ENCODE measurements around the gene CFDP1.

GRCh38 chr16:75443298-75443697, 10.0 kb upstream of the CFDP1 start:
- TF ChIP-seq, protein P1, sequence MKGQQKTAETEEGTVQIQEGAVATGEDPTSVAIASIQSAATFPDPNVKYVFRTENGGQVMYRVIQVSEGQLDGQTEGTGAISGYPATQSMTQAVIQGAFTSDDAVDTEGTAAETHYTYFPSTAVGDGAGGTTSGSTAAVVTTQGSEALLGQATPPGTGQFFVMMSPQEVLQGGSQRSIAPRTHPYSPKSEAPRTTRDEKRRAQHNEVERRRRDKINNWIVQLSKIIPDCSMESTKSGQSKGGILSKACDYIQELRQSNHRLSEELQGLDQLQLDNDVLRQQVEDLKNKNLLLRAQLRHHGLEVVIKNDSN (IDR thresholded peaks at IDR 0.05): no peak
- no peak for TF ChIP-seq YY1 (IDR thresholded peaks at IDR 0.05; ENCODE audit: low read depth)
- TF ChIP-seq TAF1 (IDR thresholded peaks at IDR 0.05; ENCODE audit: low read depth): no peak
- no peak for TF ChIP-seq EGR1 (IDR thresholded peaks at IDR 0.05)
- TF ChIP-seq, protein P2, sequence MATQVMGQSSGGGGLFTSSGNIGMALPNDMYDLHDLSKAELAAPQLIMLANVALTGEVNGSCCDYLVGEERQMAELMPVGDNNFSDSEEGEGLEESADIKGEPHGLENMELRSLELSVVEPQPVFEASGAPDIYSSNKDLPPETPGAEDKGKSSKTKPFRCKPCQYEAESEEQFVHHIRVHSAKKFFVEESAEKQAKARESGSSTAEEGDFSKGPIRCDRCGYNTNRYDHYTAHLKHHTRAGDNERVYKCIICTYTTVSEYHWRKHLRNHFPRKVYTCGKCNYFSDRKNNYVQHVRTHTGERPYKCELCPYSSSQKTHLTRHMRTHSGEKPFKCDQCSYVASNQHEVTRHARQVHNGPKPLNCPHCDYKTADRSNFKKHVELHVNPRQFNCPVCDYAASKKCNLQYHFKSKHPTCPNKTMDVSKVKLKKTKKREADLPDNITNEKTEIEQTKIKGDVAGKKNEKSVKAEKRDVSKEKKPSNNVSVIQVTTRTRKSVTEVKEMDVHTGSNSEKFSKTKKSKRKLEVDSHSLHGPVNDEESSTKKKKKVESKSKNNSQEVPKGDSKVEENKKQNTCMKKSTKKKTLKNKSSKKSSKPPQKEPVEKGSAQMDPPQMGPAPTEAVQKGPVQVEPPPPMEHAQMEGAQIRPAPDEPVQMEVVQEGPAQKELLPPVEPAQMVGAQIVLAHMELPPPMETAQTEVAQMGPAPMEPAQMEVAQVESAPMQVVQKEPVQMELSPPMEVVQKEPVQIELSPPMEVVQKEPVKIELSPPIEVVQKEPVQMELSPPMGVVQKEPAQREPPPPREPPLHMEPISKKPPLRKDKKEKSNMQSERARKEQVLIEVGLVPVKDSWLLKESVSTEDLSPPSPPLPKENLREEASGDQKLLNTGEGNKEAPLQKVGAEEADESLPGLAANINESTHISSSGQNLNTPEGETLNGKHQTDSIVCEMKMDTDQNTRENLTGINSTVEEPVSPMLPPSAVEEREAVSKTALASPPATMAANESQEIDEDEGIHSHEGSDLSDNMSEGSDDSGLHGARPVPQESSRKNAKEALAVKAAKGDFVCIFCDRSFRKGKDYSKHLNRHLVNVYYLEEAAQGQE (IDR thresholded peaks at IDR 0.05; ENCODE audit: low read depth): no peak
